OCI-LY1 (cell line): ENCODE data around the gene KMO.

ENCODE experiments used
- H2AFZ ChIP-seq: fragments of 200-600 bp; sonication (generic), shearing (Covaris generic); 2 replicates; pipeline ENCODE4 v1.6.0; 2014; ENCODE audit warnings: antibody characterized with exemption, mild to moderate bottlenecking, low read length
- H3F3A ChIP-seq: fragments of 200-600 bp; sonication (generic), shearing (Covaris generic); 2 replicates; pipeline ENCODE4 v1.6.0; 2014; ENCODE audit warnings: mild to moderate bottlenecking, antibody characterized with exemption, low read length, moderate library complexity; ENCODE audit not compliant: insufficient read depth
- H3K27ac ChIP-seq: fragments of 200-600 bp; sonication (generic); 2 replicates; pipeline ENCODE4 v1.5.1; 2014; ENCODE audit warnings: low read length, mixed run types, mild to moderate bottlenecking, low read depth; ENCODE audit not compliant: poor library complexity, severe bottlenecking
- H3K27me3 ChIP-seq: fragments of 200-600 bp; sonication (generic); 2 replicates; pipeline ENCODE4 v1.6.0; 2014; ENCODE audit warnings: antibody characterized with exemption, mild to moderate bottlenecking, low read length, moderate library complexity; ENCODE audit not compliant: insufficient read depth
- H3K36me3 ChIP-seq: fragments of 200-600 bp; sonication (generic); 2 replicates; pipeline ENCODE4 v1.6.1; 2014; ENCODE audit warnings: mild to moderate bottlenecking, antibody characterized with exemption, low read length, moderate library complexity, mixed read lengths; ENCODE audit not compliant: insufficient read depth
- H3K4me1 ChIP-seq: fragments of 200-600 bp; sonication (generic); 2 replicates; pipeline ENCODE4 v1.5.1; 2014; ENCODE audit warnings: mild to moderate bottlenecking, low read length, moderate library complexity; ENCODE audit not compliant: insufficient read depth, severe bottlenecking
- H3K4me2 ChIP-seq: fragments of 200-600 bp; sonication (generic), shearing (Covaris generic); 2 replicates; pipeline ENCODE4 v1.6.1; 2014; ENCODE audit warnings: low read length
- H3K4me3 ChIP-seq: fragments of 200-600 bp; sonication (generic); 2 replicates; pipeline ENCODE4 v1.5.1; 2014; ENCODE audit warnings: low read length, low read depth, mild to moderate bottlenecking, mixed read lengths; ENCODE audit not compliant: poor library complexity, severe bottlenecking
- H3K79me2 ChIP-seq: fragments of 200-600 bp; shearing (Covaris generic); 2 replicates; pipeline ENCODE4 v1.6.1; 2016; ENCODE audit warnings: mixed run types, low read length, mixed read lengths; ENCODE audit not compliant: insufficient read depth
- H3K9ac ChIP-seq: fragments of 200-600 bp; sonication (generic), shearing (Covaris generic); 2 replicates; pipeline ENCODE4 v1.6.1; 2014; ENCODE audit warnings: mild to moderate bottlenecking, low read length, mixed read lengths
- H3K9me2 ChIP-seq: fragments of 200-600 bp; sonication (generic), shearing (Covaris generic); 2 replicates; pipeline ENCODE4 v1.6.1; 2014; ENCODE audit warnings: low read depth, mild to moderate bottlenecking, low read length, mixed read lengths
- H3K9me3 ChIP-seq: fragments of 200-600 bp; shearing (Covaris generic); 2 replicates; pipeline ENCODE4 v1.6.1; 2014; ENCODE audit warnings: low read length, mixed read lengths
- H4K20me1 ChIP-seq: fragments of 200-600 bp; sonication (generic), shearing (Covaris generic); 2 replicates; pipeline ENCODE4 v1.6.0; 2016; ENCODE audit warnings: mild to moderate bottlenecking, low read length; ENCODE audit not compliant: insufficient read depth
- EZH2 ChIP-seq: fragments of 200-600 bp; sonication (generic), shearing (Covaris generic); IDR thresholded peaks from 2 replicates; pipeline ENCODE4 v1.8.0; 2017; ENCODE audit warnings: borderline replicate concordance, mixed run types, mild to moderate bottlenecking, antibody characterized with exemption, low read length, moderate library complexity, mixed read lengths
- TF ChIP-seq, protein P1 (sequence below): fragments of 200-600 bp; sonication (generic), shearing (Covaris generic); IDR thresholded peaks from 2 replicates; pipeline ENCODE4 v1.5.1; 2017; ENCODE audit warnings: mild to moderate bottlenecking, antibody characterized with exemption, low read length, moderate library complexity, mixed read lengths

KMO gene

DNA sequence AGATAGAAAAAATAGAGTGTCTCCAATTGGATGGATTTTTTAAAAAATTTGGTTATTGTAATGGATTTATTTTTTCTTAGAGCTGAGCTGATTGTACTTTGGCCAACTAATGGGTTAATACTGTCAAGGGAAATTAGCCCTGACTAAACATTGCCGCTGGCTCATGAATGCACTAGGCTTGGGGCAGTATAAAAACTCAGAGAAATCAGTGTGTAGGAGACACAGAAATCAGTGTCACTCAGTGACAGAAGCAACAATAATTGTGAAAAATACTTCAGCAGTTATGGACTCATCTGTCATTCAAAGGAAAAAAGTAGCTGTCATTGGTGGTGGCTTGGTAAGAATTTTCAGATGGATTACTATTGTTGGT, at the start of gene KMO:
TSS of gene KMO (plus strand) at position 217 of the 370 bp plus-strand sequence. CDS start at position 284, 67 bp downstream.
- Histone ChIP-seq H4K20me1 (no peaks in the 10 kb centered on the region), H3K27ac (peak within 1 kb of the TSS; percentile 89), H3K4me1 (peaks cover 31% of the 10 kb centered on the region), H3K4me3 (peak within 1 kb of the TSS; percentile 51), H3K36me3 (no peaks in the 10 kb centered on the region; the same call in 1 of the 2 replicates), H3K27me3 (no peaks in the 10 kb centered on the region), H2AFZ (no peak within 1 kb of the TSS), H3K4me2 (peak within 1 kb of the TSS; percentile 54), H3K9me2 (no peaks in the 10 kb centered on the region), H3F3A (no peaks in the 10 kb centered on the region), H3K79me2 (no peaks in the 10 kb centered on the region), H3K9me3 (no peaks in the 10 kb centered on the region), H3K9ac (peak within 1 kb of the TSS; percentile 45)
- TF ChIP-seq, protein P1, sequence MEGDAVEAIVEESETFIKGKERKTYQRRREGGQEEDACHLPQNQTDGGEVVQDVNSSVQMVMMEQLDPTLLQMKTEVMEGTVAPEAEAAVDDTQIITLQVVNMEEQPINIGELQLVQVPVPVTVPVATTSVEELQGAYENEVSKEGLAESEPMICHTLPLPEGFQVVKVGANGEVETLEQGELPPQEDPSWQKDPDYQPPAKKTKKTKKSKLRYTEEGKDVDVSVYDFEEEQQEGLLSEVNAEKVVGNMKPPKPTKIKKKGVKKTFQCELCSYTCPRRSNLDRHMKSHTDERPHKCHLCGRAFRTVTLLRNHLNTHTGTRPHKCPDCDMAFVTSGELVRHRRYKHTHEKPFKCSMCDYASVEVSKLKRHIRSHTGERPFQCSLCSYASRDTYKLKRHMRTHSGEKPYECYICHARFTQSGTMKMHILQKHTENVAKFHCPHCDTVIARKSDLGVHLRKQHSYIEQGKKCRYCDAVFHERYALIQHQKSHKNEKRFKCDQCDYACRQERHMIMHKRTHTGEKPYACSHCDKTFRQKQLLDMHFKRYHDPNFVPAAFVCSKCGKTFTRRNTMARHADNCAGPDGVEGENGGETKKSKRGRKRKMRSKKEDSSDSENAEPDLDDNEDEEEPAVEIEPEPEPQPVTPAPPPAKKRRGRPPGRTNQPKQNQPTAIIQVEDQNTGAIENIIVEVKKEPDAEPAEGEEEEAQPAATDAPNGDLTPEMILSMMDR: no peak
- TF ChIP-seq EZH2: no peak

DNA sequence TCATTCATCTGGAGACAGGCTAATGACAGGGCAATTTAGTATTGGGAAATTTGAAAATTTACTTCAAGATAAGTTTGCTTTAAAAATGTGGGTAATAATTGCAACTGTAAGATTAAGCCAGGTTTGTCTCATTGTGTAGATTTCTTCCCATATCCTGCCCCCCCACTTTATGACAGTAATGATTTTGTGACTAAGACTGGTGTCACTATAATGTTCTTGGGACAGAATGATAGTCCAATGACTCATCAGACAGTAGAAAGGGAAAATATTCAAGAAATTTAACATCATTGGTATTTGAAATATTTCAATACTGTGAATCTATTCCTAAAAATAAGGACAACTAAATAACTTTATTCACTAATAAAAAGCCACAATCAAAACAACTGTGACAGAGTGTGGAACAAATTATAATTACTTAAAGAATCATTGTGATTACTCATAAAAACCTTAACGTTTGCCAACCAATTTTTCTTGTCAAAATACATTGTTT, 49.4 kb upstream of the KMO start:
- Histone ChIP-seq H3K79me2 (no peaks in the 10 kb centered on the region), H3K4me3 (no peak overlapping the region), H3K27me3 (no peaks in the 10 kb centered on the region), H3K27ac (no peak overlapping the region), H3K4me2 (no peak overlapping the region), H3K9me3 (no peaks in the 10 kb centered on the region), H3K9me2 (no peaks in the 10 kb centered on the region), H3K4me1 (no peaks in the 10 kb centered on the region), H2AFZ (no peak overlapping the region), H3K9ac (no peak overlapping the region), H3F3A (no peaks in the 10 kb centered on the region), H4K20me1 (no peaks in the 10 kb centered on the region), H3K36me3 (no peaks in the 10 kb centered on the region)
- TF ChIP-seq, protein P1: no peak
- TF ChIP-seq EZH2: no peak

DNA sequence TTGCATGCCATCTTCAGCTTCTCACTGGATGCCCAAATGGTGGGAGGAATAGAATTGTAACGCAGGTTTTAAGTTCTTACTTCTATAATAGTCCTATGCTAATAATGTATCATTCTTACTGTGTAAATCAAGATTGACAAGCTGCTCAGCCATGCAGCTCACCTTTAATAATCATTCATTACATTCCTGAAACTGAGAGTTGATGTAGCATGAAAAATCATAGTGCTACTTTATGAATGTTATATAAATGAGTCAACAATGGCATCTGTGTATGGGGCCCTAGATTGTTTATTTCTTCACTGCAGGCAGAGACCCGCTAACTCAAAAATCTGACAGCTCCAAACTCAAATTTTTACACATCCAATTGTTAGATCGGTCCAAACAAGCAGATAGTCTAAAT, 47.0 kb upstream of the KMO start:
- no peak overlapping the region for H3K4me3 ChIP-seq
- H3K9me3 ChIP-seq: no peaks in the 10 kb centered on the region
- no peak overlapping the region for H2AFZ ChIP-seq
- H3K4me1 ChIP-seq: no peaks in the 10 kb centered on the region
- no peak overlapping the region for H3K4me2 ChIP-seq
- H3K9me2 ChIP-seq: no peaks in the 10 kb centered on the region
- no peak overlapping the region for H3K9ac ChIP-seq
- H3K36me3 ChIP-seq: no peaks in the 10 kb centered on the region
- no peaks in the 10 kb centered on the region for H3K27me3 ChIP-seq
- no peaks in the 10 kb centered on the region for H4K20me1 ChIP-seq
- no peak for TF ChIP-seq EZH2
- TF ChIP-seq, protein P1: no peak
- H3K79me2 ChIP-seq: no peaks in the 10 kb centered on the region
- no peak overlapping the region for H3K27ac ChIP-seq
- H3F3A ChIP-seq: no peaks in the 10 kb centered on the region
